ENCODE data around the gene IP6K1.

The IP6K1 gene

GRCh38 chr3:49803465-49804140 is 17.3 kb upstream of the IP6K1 start:
- Histone ChIP-seq H3K36me3 (ENCODE audit: control insufficient read depth in 2 of 2, insufficient read depth in 1 of 2, low read length in 2 of 2) (no peaks in the 10 kb centered on the region), H3K9me3 (ENCODE audit: control insufficient read depth, insufficient read depth, low read depth, low read length) (no peaks in the 10 kb centered on the region), H3K4me1 (ENCODE audit: control insufficient read depth, insufficient read depth, low read length) (no peaks in the 10 kb centered on the region), H3K27ac (ENCODE audit: extremely low read depth, low read depth, low read length) (no peak overlapping the region), H3K4me3 (ENCODE audit: low read depth, low read length) (peak overlapping the region; percentile 84)
- CTCF ChIA-PET: interaction anchor here (0.6 to 3.1 kb wide), 12 partner anchors 14 to 264 kb away, joined by 3 to 29 read pairs (median 4); partner anchors contain the start of gene IP6K1
- POLR2A ChIA-PET: interaction anchor here (0.6 to 1.9 kb wide), 5 partner anchors 17 to 105 kb away, joined by 3 to 6 read pairs (median 3); partner anchors contain the start of gene IP6K1
- TF ChIP-seq ZNF580 (tag by site-specific recombination; IDR thresholded peaks at IDR 0.05) (no peak), ZNF521 (tag by site-specific recombination; IDR thresholded peaks at IDR 0.05) (no peak), ZNF366 (tag by site-specific recombination; conservative IDR thresholded peaks at IDR 0.05) (no peak), ZNF16 (tag by site-specific recombination; IDR thresholded peaks at IDR 0.05; ENCODE audit: low read depth) (no peak), KLF8 (tag by site-specific recombination; IDR thresholded peaks at IDR 0.05) (no peak), ZNF341 (tag by site-specific recombination; IDR thresholded peaks at IDR 0.05; ENCODE audit: low read depth) (peak; percentile 86), ZNF133 (tag by site-specific recombination; IDR thresholded peaks at IDR 0.05) (no peak; the same call in 1 of the 2 replicates), GLI4 (tag by site-specific recombination; IDR thresholded peaks at IDR 0.05) (no peak), ZNF785 (tag by site-specific recombination; IDR thresholded peaks at IDR 0.05) (no peak), ZNF449 (tag by site-specific recombination; IDR thresholded peaks at IDR 0.05) (peak; percentile 74), ZNF677 (tag by site-specific recombination; IDR thresholded peaks at IDR 0.05) (no peak), PATZ1 (tag by site-specific recombination; IDR thresholded peaks at IDR 0.05) (0 out of 2 replicates have a peak, but pooled peaks have one; percentile 5), KLF9 (tag by site-specific recombination; IDR thresholded peaks at IDR 0.05; ENCODE audit: low read depth) (peak; percentile 22; the same call in 1 of the 2 replicates), KLF1 (tag by site-specific recombination; IDR thresholded peaks at IDR 0.05) (peak; percentile 85), EGR2 (tag by site-specific recombination; IDR thresholded peaks at IDR 0.05; ENCODE audit: low read depth) (no peak), ZNF639 (tag by site-specific recombination; IDR thresholded peaks at IDR 0.05) (no peak), ZNF658 (tag by site-specific recombination; IDR thresholded peaks at IDR 0.05) (no peak), ZNF169 (tag by site-specific recombination; IDR thresholded peaks at IDR 0.05) (no peak), KLF10 (tag by site-specific recombination; IDR thresholded peaks at IDR 0.05) (no peak), ZFHX2 (tag by site-specific recombination; conservative IDR thresholded peaks at IDR 0.05) (peak; percentile 24; the same call in 1 of the 2 replicates), ZNF24 (tag by site-specific recombination; IDR thresholded peaks at IDR 0.05) (no peak)
- TF ChIP-seq, protein P1, sequence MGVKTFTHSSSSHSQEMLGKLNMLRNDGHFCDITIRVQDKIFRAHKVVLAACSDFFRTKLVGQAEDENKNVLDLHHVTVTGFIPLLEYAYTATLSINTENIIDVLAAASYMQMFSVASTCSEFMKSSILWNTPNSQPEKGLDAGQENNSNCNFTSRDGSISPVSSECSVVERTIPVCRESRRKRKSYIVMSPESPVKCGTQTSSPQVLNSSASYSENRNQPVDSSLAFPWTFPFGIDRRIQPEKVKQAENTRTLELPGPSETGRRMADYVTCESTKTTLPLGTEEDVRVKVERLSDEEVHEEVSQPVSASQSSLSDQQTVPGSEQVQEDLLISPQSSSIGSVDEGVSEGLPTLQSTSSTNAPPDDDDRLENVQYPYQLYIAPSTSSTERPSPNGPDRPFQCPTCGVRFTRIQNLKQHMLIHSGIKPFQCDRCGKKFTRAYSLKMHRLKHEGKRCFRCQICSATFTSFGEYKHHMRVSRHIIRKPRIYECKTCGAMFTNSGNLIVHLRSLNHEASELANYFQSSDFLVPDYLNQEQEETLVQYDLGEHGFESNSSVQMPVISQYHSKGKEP (tag by site-specific recombination; IDR thresholded peaks at IDR 0.05): no peak
- TF ChIP-seq, protein P2, sequence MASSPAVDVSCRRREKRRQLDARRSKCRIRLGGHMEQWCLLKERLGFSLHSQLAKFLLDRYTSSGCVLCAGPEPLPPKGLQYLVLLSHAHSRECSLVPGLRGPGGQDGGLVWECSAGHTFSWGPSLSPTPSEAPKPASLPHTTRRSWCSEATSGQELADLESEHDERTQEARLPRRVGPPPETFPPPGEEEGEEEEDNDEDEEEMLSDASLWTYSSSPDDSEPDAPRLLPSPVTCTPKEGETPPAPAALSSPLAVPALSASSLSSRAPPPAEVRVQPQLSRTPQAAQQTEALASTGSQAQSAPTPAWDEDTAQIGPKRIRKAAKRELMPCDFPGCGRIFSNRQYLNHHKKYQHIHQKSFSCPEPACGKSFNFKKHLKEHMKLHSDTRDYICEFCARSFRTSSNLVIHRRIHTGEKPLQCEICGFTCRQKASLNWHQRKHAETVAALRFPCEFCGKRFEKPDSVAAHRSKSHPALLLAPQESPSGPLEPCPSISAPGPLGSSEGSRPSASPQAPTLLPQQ (tag by site-specific recombination; IDR thresholded peaks at IDR 0.05): no peak
- TF ChIP-seq, protein P3, sequence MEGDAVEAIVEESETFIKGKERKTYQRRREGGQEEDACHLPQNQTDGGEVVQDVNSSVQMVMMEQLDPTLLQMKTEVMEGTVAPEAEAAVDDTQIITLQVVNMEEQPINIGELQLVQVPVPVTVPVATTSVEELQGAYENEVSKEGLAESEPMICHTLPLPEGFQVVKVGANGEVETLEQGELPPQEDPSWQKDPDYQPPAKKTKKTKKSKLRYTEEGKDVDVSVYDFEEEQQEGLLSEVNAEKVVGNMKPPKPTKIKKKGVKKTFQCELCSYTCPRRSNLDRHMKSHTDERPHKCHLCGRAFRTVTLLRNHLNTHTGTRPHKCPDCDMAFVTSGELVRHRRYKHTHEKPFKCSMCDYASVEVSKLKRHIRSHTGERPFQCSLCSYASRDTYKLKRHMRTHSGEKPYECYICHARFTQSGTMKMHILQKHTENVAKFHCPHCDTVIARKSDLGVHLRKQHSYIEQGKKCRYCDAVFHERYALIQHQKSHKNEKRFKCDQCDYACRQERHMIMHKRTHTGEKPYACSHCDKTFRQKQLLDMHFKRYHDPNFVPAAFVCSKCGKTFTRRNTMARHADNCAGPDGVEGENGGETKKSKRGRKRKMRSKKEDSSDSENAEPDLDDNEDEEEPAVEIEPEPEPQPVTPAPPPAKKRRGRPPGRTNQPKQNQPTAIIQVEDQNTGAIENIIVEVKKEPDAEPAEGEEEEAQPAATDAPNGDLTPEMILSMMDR (tag by site-specific recombination; IDR thresholded peaks at IDR 0.05): 0 out of 2 replicates have a peak, but pooled peaks have one; percentile 15
- TF ChIP-seq, protein P4, sequence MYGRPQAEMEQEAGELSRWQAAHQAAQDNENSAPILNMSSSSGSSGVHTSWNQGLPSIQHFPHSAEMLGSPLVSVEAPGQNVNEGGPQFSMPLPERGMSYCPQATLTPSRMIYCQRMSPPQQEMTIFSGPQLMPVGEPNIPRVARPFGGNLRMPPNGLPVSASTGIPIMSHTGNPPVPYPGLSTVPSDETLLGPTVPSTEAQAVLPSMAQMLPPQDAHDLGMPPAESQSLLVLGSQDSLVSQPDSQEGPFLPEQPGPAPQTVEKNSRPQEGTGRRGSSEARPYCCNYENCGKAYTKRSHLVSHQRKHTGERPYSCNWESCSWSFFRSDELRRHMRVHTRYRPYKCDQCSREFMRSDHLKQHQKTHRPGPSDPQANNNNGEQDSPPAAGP (tag by site-specific recombination; IDR thresholded peaks at IDR 0.05): no peak
